Measurements from ENCODE around the gene KCNMB2.

The KCNMB2 gene

GRCh38 chr3:178768072-178768864 lies 232.0 kb downstream of the KCNMB2 start:
- no peaks in the 10 kb centered on the region for H3K4me1 ChIP-seq (ENCODE audit: control insufficient read depth, low read length)
- no peaks in the 10 kb centered on the region for H3K27me3 ChIP-seq (ENCODE audit: control insufficient read depth, low read length)
- H3K9me3 ChIP-seq (ENCODE audit: control insufficient read depth, insufficient read depth, low read length), result no peaks in the 10 kb centered on the region
- H3K4me2 ChIP-seq (ENCODE audit: low read length), result no peak overlapping the region
- H3K9me2 ChIP-seq (replicated peaks; ENCODE audit: control insufficient read depth, low read length), result no peaks in the 10 kb centered on the region
- no peaks in the 10 kb centered on the region for H3K36me3 ChIP-seq (ENCODE audit: control insufficient read depth, low read length)
- no peaks in the 10 kb centered on the region for H3F3A ChIP-seq (ENCODE audit: control insufficient read depth, insufficient read depth)
- no peaks in the 10 kb centered on the region for H3K79me2 ChIP-seq (ENCODE audit: control insufficient read depth, low read length)
- H4K20me1 ChIP-seq (ENCODE audit: control insufficient read depth, insufficient read depth, low read depth, low read length), result no peaks in the 10 kb centered on the region
- no peak overlapping the region for H3K27ac ChIP-seq (ENCODE audit: low read depth, low read length)
- TF ChIP-seq EZH2phosphoT487 (IDR thresholded peaks at IDR 0.05; ENCODE audit: borderline replicate concordance, low read length) (no peak), CTCF (IDR thresholded peaks at IDR 0.05; ENCODE audit: low read depth, low read length, poor library complexity, severe bottlenecking) (no peak)
- H3K4me3 ChIP-seq (ENCODE audit: low read length), result no peak overlapping the region

- no peaks in the 10 kb centered on the region for H3K79me2 ChIP-seq (ENCODE audit: control insufficient read depth, low read length)
Measured at GRCh38 chr3:178771511-178771910, 235.3 kb downstream of the KCNMB2 start.

DNA sequence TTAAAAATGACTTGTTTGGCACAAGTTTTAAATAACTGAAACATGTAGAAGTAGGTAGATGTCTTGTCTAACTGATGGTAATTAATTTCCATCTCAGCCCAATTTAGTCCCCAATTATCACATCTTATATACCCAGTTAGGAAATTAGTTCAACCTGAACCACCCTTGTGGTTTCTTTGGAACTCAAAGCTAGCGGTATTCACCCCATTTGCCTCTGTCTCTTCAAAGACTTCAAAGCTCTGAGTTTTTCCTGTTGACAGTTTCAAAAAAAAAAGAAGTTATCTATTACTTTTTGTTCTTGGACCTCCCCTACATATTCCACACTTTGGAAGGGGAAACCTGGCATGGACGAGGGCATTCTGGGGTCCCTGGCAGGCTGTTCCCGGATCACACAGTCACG lies 236.5 kb downstream of the KCNMB2 start:
- Histone ChIP-seq H3F3A (ENCODE audit: control insufficient read depth, insufficient read depth) (no peaks in the 10 kb centered on the region), H3K9me3 (ENCODE audit: control insufficient read depth, insufficient read depth, low read length) (no peaks in the 10 kb centered on the region), H3K79me2 (ENCODE audit: control insufficient read depth, low read length) (no peaks in the 10 kb centered on the region), H4K20me1 (ENCODE audit: control insufficient read depth, insufficient read depth, low read depth, low read length) (no peaks in the 10 kb centered on the region), H3K4me1 (ENCODE audit: control insufficient read depth, low read length) (no peaks in the 10 kb centered on the region), H3K36me3 (ENCODE audit: control insufficient read depth, low read length) (no peaks in the 10 kb centered on the region), H3K27me3 (ENCODE audit: control insufficient read depth, low read length) (no peaks in the 10 kb centered on the region), H3K4me2 (ENCODE audit: low read length) (no peak overlapping the region), H3K9me2 (replicated peaks; ENCODE audit: control insufficient read depth, low read length) (no peaks in the 10 kb centered on the region), H3K27ac (ENCODE audit: low read depth, low read length) (no peak overlapping the region), H3K4me3 (ENCODE audit: low read length) (no peak overlapping the region)
- TF ChIP-seq CTCF (IDR thresholded peaks at IDR 0.05; ENCODE audit: low read depth, low read length, poor library complexity, severe bottlenecking) (no peak), EZH2phosphoT487 (IDR thresholded peaks at IDR 0.05; ENCODE audit: borderline replicate concordance, low read length) (no peak)

More at GRCh38 chr3:178771511-178771910, 235.3 kb downstream of the KCNMB2 start:
- Histone ChIP-seq H3K9me2 (replicated peaks; ENCODE audit: control insufficient read depth, low read length) (no peaks in the 10 kb centered on the region), H3K27ac (ENCODE audit: low read depth, low read length) (no peak overlapping the region), H3K27me3 (ENCODE audit: control insufficient read depth, low read length) (no peaks in the 10 kb centered on the region), H4K20me1 (ENCODE audit: control insufficient read depth, insufficient read depth, low read depth, low read length) (no peaks in the 10 kb centered on the region), H3K36me3 (ENCODE audit: control insufficient read depth, low read length) (no peaks in the 10 kb centered on the region), H3K4me2 (ENCODE audit: low read length) (no peak overlapping the region), H3K4me1 (ENCODE audit: control insufficient read depth, low read length) (no peaks in the 10 kb centered on the region), H3F3A (ENCODE audit: control insufficient read depth, insufficient read depth) (no peaks in the 10 kb centered on the region), H3K9me3 (ENCODE audit: control insufficient read depth, insufficient read depth, low read length) (no peaks in the 10 kb centered on the region), H3K4me3 (ENCODE audit: low read length) (no peak overlapping the region)
- TF ChIP-seq CTCF (IDR thresholded peaks at IDR 0.05; ENCODE audit: low read depth, low read length, poor library complexity, severe bottlenecking) (no peak), EZH2phosphoT487 (IDR thresholded peaks at IDR 0.05; ENCODE audit: borderline replicate concordance, low read length) (no peak)

Data from DOHH2 (cell line).